GM12874 (cell line): ENCODE measurements around the gene EIF1.

Source experiments
- CTCF ChIP-seq: IDR thresholded peaks from 2 replicates; pipeline ENCODE4 v1.5.1; 2011; ENCODE audit warnings: low read depth, mild to moderate bottlenecking, control low read depth, low read length, moderate library complexity; ENCODE audit not compliant: insufficient read depth

Gene EIF1

GRCh38 chr17:41679740-41680425, 8.8 kb upstream of the EIF1 start:
- no peak for TF ChIP-seq CTCF

GRCh38 chr17:41680426-41681040, 8.2 kb upstream of the EIF1 start:
- TF ChIP-seq CTCF: no peak

GRCh38 chr17:41681776-41682175, 6.9 kb upstream of the EIF1 start:
- TF ChIP-seq CTCF: no peak

GRCh38 chr17:41682631-41683030, 6.1 kb upstream of the EIF1 start:
- TF ChIP-seq CTCF: no peak

GRCh38 chr17:41683441-41684007, 5.2 kb upstream of the EIF1 start:
- TF ChIP-seq CTCF: no peak

- no peak for TF ChIP-seq CTCF
Observed at GRCh38 chr17:41684035-41684434, 4.7 kb upstream of the EIF1 start.

GRCh38 chr17:41686281-41686680, 2.4 kb upstream of the EIF1 start:
- no peak for TF ChIP-seq CTCF
